Endothelial cell of hepatic sinusoid (primary cell): ENCODE measurements around the gene OLFML2B.
"Not testable (repeated sequence)": the region's sequence is repeated elsewhere in the genome, so short reads cannot be mapped to it uniquely, and the experiment has no call there.

ENCODE experiments used
- in situ Hi-C: cut with HindIII; loops from 2 replicates; pipeline ENCODE4 v1.10.0; 2017; ENCODE audit warnings: low sequenced_read_pairs

The OLFML2B gene

DNA sequence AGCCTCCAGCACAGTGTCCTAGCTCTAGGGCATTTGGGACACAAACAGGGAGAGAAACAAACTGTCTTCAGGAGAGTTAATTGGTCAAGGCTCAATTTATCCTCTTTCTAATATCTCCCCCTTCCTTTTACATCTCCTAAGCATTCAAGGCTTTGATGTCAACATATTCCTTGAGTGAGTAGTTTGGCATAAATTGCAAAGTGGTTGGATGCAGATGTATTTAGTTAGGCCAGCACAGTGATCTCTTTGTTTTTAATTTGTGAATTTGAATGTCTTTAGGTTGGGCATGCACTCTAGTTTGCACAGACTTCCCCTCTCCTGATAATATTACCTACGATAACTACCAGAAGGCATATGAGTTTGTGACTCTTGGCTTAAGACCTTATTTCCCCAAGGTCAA lies 12.5 kb upstream of the OLFML2B start:
- in situ Hi-C loops = loop anchor here (25.0 kb wide), 1 partner anchor 224 kb away; no protein-coding TSS in a partner anchor

DNA sequence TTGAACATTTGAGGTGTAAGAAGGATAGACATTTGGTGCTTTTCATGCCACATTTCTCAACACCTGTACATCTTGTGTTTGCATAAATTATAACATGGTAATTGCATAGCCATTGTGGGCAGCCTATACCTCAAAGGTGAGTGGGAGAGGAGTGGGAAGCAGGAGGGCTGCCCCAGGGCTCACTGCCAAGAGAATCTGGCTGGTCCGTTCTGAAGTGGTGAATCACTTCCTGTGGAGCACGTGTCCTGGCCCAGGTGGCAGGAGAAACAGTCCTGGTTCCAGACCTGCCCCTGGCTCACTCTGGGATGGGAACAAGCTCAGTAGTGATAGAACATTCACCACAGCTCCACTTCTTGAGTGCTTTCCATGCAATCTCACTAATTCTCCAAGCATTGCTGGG lies 11.6 kb upstream of the OLFML2B start:
- in situ Hi-C loops = loop anchor here (25.0 kb wide), 1 partner anchor 223 kb away; no protein-coding TSS in a partner anchor

DNA sequence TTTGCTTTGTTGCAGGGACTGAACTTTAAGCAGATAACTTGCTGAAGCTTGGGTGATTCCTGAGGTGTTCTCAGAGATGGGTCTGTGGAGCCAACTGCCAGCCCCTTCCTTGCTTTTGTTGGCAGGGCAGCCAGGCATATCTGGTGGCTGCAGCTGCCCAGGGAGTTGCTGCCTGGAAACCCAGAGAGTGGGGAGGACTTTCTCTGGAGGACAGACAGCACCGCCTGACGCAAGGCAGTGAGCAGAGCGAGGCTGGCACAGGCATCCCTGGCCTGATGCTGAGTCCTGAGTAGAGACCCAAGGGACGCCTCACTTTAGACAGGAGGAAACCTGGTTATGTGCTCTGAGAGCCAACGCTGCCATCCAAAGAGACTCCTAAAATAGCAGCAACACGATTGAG lies 9.8 kb upstream of the OLFML2B start:
- in situ Hi-C loops = loop anchor here (25.0 kb wide), 1 partner anchor 221 kb away; no protein-coding TSS in a partner anchor

DNA sequence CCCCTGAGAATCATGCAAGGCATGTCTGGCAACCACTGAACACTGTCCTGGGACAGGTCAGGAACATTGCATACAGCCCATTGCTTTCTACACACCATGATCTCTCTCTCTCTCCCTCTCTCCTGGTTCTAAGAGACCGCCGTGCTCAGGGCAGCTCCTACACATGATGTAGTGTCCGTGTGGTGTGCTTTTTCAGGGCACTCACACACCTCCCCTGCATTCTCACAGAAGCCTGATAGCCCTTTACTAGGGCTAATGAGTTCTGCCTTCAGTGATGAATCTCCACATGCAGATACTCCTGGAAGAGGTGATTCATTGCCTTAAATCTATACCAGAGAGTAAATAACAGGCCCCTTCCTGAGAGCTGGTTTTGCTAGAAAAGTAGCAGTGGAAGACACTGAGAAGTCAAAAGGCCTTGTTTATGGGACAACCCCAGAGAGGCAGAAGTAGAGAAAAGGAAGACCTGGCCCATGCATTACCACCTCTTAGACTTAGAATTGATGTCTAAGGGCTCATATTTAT lies 7.2 kb upstream of the OLFML2B start:
- in situ Hi-C loops = loop anchor here (25.0 kb wide), 1 partner anchor 219 kb away; no protein-coding TSS in a partner anchor

DNA sequence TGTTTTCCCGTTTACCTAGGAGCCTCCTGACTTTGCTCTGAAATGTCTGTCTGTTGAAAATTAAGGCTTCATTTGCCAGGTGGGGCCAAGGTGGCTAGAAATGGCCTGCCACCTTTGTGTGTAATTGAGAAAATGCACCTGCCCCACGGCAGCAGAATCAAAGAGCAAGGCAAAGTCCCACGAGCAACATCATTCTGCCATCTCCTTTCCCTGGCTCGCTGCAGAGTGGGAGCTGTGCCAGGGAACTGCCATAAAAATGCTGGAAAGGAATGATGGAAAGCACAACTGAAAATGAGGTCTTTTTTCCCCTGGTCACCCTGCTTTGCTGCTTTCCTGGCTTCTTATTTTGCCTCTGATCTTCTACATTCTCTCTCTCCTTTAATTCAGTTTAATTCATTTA lies 5.5 kb upstream of the OLFML2B start:
- in situ Hi-C loops = loop anchor here (25.0 kb wide), 1 partner anchor 217 kb away; no protein-coding TSS in a partner anchor

DNA sequence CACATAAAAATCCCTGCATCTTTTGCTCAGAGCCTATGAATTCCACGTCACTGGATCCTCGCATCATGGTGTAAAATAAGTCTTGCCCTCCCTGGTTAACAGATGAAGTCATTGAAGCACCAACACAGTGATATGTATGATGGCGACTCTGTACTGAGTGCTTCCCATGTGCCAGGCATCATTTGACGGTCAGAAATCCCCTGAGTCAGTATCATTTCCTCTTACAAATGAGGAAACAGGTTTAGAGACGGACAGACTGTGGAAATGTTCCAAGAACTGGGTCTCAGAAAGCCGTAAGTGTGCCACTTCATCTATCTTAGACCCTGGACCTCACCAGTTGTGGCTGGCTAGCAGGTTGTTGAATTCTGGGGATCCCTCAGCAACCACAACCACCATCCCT lies 5.1 kb upstream of the OLFML2B start:
- in situ Hi-C loops = loop anchor here (25.0 kb wide), 1 partner anchor 216 kb away; no protein-coding TSS in a partner anchor

DNA sequence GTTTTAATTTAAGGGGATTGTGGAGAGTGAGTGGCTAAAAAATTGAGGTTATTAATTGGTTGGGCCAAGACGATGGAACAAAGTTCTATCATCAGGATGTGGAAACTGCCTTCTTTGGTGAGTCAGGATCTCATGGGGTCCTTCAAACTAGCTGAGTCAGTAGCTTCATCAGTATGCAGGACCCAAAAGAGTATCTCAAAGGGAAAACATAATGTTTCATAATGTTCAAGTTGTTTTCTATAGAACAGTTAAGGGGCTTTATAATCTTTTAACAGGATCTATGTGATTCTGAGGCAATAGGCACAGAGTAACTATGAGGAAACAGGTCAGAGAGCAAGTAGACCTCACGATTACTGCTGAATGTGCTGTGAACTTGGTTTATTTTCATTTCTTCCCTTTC lies 3.2 kb upstream of the OLFML2B start:
- in situ Hi-C loops = loop anchor here (25.0 kb wide), 1 partner anchor 215 kb away; no protein-coding TSS in a partner anchor

DNA sequence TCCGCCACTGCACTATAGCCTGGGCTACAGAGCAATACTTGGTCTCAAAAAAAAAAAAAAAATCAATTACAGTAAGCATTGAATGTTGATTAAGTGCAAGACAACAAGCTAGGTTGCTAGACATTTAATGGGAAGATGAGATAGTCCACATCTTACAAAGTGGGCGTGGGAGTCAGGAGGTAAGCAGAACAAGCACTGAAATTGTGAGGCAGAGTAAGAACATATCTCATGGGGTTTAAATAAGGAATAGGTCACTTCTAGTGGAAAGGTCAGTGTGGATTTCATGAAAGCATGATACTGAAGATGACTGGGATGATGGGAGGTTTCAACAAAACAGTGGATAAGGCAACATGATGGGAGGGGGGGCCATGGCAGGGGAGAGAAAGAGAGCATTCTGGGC lies 1.9 kb upstream of the OLFML2B start:
- in situ Hi-C loops = loop anchor here (25.0 kb wide), 1 partner anchor 213 kb away; no protein-coding TSS in a partner anchor

DNA sequence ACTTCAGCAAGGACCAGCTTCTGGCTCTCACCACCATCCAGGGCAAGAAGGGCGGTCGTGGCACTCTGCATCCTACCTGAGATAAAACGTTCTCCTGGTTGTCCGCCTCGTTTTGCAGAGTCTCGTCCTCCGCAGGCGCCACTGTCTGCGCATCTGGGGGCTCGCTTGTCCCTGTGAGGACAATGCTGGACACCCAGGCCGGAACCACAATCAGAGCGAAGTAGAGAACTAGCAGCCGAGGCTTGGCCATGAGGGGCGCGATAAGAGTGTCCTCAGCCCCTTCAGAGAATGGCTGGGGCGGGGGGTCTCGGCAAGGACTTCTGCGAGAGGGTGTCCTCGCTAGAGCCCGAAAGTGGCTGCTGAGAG lies 505 bp downstream of the OLFML2B start:
- in situ Hi-C loops = no loop called here

DNA sequence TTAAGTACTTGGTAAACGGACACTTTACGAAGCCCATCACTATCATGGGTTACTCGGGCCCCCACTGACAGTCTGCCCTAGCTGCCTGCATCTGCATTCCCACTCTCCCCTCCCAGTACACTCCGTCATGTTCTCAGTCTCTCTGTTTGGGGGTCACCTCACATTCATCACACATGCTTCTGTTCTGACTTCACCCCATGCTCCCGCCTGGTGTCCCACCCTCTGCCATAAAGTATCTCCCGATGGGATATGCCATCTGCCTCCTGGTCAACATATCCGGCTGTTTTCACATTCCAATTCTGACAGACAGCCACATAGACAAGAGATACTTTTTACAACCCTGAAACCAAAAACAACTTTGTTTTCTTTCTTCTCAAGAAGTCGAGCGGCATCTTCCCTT lies 1.0 kb downstream of the OLFML2B start:
- in situ Hi-C loops = no loop called here

DNA sequence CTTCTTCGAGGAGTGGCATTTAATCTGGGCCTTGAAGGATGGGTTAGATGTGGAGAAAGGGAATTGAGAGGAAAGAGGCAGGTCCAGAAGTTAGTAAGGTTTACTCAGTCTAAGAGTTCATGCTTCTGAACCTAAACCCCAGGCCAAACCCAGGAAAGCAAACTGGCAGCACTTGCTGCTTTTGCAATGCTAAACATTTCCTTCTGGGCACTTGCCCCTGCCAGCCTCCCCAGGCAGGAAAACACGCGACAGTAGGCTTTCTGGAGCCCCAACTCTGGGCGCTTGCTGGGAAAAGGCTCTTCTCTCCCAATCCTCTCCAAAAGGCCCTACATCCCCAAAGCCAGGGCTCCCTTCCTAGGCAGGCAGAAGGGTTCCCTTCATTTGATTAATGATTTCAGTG lies 2.5 kb downstream of the OLFML2B start:
- in situ Hi-C loops = no loop called here

DNA sequence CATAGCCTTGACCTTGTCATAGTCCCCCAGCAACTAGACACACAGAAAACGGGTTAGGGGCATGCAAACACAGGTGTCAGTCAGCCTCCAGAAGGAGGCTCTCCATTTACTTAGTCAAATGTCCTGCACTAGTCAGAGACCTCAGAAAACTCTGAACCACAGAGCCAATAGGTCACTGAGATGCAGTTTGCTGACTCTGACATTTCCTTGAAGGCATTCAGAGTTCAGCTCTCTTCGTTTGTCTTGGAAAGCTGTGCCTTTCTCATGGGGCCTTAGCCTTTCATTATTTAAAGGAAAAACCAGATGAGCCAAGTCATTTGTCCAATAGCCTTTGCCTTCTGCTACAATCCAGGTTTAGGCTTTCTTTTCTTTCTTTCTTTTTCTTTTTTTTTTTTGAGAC lies 3.5 kb downstream of the OLFML2B start:
- in situ Hi-C loops = no loop called here

DNA sequence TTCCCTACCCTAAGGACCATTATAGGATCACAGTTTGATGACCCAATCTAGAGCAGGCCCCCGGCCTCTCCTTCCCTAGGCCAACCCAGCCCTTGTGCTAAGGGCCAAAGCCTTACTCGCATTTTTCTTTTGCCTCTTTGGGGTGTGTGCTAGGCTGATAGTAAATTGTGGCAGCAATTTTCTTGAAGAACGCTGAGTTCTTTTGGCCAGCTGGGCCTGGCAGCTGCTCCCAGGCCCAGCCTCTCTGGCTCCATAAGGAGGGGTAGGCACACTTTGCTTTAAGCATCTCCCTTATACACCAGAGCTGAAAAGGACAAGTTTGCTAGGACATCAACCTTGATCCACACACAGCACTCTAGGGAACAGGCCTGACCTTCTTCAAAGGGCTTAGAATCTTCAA lies 4.2 kb downstream of the OLFML2B start:
- in situ Hi-C loops = no loop called here

DNA sequence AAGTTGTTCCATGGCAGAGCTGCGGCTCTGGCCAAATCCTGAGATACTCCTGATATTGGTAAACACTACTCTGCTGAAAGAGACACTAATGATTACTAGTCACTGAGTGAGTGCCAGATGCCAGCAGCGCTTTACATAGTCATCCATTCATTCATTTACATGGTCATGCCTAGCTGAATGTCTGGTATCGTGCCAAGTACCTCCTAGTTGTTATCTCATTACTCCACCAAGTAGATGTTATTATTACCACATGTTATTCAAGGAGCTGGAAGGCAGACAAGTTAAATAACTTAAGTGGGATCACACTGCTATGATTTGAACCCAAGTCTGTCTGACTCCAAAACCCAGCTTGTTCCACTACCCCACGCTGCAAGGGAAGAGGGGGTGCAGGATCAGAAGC lies 4.7 kb downstream of the OLFML2B start:
- in situ Hi-C loops = no loop called here

DNA sequence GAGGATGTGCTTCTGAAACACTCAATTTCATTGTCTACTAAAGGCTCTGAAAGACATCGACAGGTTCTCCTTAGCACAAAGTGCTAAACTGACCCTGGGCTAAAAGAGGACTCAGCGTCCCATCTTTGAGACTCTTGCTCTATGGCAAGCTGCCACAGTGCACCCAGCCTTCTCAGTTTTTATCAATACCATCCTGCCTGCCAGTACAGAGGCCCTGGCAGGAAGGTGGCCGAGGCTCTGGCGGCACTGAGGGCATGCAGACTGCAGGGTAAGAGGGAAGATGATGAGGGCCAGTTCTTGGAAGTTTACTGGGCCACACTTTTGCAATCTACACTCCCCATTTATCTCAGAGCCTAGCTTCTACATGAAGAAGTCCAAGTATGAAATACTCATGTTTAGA lies 5.3 kb downstream of the OLFML2B start:
- in situ Hi-C loops = no loop called here

DNA sequence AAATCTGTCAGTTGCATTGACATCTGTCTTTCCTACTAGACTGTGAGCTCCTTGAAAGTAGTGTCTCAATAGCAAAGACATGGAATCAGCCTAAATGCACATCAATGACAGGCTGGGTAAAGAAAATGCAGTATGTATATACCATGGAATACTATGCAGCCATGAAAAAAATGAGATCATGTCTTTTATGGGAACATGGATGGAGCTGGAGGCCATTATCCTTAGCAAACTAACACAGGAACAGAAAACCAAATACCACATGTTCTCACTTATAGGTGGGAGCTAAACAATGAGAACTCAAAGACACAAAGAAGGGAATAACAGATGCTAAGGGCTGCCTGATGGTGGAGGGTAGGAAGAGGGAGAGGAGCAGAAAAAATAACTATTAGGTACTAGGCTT lies 5.9 kb downstream of the OLFML2B start:
- in situ Hi-C loops = not testable (repeated sequence)

DNA sequence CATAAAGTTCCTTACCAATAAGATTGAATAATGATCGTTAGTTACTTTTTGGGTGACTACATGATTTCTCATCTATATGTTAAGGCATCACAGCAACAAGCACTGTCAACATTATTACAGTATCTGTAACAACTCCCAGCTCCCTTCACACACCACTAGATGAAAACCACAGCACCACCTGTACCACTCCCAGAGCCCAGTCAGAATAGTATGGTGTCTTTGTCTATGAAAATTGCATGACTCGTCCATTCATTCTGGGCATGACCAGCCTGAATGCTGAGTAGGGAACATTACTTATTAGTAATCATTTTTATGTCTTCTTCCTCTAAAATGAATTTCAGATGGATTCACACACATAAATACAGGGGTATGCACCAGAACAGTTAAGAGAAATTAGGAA lies 7.0 kb downstream of the OLFML2B start:
- in situ Hi-C loops = no loop called here

DNA sequence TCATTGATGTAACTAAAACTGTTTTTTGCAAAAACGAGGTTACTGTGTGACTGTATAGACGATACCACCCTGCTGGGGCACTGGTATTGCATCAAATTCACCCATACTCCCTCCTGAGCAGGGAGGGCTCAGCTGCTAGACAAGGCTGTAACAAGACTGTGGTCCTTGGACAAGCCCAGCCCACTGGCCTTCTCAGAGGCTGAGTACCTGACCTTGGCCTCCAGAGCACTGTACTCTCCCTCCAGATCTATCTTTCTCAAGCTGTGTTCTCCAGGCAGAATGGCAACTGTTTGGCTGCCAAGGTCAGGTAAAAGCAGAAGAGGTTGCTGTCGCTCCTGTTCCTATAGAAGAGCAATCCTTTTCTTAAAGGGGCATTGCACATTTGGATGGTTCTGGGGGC lies 8.5 kb downstream of the OLFML2B start:
- in situ Hi-C loops = no loop called here

DNA sequence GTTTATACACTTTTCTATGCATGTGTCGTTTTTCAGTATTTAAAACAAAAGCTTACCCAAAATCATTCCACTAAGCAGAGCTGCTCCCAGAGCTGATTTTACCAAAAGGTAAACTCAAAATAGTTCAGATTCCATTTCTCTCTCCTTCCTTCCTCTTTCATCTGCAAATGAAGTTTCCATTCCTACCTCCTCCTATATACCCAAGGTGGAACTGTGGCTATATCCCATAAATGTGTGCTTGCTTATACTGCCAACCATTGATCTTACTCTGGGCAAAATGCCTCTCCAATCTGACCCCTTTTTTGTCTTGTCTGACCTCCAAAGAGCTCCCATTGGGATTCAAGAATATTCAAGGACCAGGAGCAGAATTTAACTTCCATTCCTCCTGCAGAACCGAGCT lies 9.5 kb downstream of the OLFML2B start:
- in situ Hi-C loops = no loop called here

DNA sequence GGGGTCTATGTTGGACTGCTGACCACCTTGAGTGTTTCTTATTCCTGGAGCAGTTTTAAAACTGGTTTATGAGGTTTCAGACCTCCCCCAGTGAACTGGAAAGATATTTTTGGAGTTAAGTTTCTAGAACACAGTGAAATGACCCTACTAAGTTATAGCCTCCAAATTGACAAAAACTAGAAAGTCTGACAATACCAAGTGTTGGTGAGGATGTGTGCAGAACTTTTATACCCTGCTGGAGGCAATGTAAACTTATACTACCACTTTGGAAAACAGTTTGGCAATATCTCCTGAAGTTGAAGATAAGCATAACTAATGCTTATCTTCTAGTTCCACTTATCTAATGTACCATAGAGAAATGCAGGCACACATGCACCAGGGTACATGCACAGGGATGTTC lies 10.4 kb downstream of the OLFML2B start:
- in situ Hi-C loops = no loop called here

DNA sequence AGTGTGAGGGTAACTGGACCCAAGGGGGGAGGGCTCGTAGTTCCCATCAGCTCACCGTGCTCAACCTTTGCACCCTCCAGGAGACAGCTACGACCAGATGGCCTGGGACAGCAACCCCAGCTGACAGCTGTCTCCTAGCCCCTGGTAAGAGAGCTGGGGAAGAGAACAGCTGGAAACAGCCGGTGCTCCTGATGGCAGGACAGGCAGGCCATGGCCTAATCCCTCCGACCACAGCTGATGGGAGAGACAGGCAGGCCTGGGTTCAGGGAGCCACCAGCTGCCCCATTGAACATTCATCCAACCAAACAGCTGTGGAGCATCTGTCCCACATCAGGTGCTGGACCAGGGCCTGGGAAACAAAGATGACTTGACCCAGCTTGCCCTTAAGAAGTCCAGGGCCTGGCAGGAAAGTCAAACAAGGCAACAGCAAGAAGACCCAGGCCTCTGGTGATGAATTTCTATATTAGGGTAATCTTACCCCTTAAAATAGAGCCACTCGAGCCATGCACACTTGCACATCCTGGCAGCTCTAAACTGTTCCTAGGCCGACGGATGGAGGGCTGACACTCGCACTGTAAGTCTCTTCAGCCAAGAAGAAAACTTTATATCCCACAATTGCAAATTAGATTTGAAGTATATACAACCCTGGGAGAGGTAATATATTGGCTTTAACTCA lies 12.2 kb downstream of the OLFML2B start:
- in situ Hi-C loops = no loop called here

DNA sequence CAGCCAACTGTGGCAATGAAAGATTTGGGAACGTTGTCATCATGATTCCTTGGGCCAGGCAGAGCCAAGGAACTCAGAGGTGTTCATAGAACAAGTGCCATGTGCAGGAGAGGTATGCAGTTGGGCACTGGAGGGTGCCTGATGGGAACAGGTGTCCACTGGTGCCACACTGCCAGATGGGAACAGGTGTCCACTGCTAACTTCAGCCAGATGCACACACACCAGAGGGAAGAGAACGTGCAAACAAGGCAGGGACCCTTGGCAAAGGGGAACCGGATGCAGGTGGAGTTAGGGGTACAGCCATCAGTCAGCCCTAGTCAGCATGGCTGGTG lies 13.5 kb downstream of the OLFML2B start:
- in situ Hi-C loops = no loop called here
